ENCODE measurements around the gene CTSW.

The CTSW gene

DNA sequence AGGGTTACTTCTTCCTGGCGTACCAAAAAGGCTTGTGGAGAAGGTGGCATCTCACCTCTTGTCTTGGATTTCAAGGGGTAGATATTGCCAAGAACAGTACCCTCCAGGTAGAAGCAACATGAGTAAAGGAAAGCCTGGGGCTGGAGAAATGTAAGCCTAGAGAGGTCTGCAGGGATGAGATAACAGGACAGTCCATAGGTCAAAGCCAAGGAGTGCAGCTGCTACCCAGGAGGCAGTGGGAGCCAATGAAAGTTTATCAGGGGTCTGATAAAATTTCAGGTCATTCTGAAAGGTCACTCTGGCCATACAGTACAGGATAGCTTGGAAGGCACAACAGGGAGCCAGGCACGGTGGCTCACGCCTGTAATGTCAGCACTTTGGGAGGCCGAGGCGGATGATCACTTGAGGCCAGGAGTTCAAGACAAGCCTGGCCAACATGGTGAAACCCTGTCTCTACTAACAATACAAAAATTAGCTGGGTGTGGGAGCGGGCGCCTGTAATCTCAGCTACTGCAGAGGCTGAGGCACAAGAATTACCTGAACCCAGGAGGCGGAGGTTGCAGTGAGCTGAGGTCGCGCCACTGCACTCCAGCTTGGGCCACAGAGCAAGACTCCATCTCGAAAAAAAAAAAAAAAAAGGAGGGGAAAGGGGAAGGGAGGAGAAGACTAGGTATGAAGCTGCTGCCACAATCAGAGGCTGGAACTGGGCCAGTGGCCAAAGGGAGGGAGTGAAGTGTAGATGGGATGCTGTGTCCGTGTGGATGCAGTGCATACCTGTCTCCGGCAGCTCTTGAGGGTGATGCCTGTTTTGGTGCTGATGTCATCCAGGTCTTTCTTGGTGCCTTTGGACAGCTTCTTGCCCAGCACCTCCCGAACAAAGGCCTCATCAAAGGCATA lies 7.4 kb downstream of the CTSW start:
- no peak for DNase-seq

DNA sequence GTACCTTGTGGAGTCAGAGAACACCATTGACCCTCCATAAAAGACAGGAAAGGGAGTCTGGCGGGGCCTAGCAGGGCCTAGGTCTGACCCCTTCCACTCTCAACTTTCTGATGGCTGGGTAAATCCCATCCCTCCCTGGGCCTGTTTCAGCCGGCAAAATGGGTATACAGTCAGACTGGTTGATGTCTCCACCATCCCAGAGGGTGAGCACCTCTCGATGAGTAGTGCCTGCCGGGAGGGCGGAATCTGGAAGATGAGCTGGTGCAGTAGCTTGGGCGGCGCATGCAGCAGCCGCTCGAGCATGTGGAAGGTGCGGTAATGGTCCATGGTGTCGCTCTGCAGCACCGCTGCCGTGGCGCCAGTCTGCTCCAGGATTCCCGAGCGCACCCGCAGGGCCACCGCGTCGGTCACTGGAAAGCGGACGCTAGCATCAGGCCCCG lies 8.1 kb downstream of the CTSW start:
- no peak for DNase-seq

DNA sequence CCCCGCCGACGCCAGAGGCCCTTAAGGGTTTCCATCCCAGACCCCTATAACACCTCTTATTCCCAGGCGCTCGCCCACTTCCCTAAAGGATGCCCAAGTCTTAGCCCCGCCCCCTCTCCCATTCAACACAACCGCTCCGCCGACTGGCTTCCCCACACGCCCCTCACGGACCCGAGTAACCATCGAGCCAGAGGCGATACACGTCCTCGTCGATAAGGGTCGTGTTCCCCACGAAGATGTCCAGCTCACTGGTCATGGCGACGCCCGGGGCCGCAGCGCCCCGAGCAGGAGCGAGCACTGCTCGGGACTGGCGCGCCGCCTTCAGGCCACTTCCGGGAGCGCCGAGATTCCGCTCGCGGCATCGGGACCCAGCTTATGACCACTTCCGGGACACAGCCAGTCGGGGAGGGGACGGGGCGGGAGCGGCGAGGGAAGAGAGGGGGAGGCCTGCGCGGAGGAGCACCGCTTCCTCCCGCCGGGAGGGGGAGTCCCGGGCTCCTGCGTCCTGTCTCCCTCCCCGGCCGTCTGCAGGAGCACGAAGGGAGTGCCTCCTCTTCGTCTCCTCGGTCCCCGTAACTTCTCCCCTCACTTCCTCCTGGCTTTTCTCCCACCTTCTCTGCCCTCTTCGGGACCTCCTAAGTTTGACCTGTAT lies 8.7 kb downstream of the CTSW start, which contains the start of gene FIBP:
TSS of gene FIBP (minus strand) at position 309 of the 652 bp plus-strand sequence. CDS start at position 256, 53 bp downstream.
- peak; percentile 95 for DNase-seq

DNA sequence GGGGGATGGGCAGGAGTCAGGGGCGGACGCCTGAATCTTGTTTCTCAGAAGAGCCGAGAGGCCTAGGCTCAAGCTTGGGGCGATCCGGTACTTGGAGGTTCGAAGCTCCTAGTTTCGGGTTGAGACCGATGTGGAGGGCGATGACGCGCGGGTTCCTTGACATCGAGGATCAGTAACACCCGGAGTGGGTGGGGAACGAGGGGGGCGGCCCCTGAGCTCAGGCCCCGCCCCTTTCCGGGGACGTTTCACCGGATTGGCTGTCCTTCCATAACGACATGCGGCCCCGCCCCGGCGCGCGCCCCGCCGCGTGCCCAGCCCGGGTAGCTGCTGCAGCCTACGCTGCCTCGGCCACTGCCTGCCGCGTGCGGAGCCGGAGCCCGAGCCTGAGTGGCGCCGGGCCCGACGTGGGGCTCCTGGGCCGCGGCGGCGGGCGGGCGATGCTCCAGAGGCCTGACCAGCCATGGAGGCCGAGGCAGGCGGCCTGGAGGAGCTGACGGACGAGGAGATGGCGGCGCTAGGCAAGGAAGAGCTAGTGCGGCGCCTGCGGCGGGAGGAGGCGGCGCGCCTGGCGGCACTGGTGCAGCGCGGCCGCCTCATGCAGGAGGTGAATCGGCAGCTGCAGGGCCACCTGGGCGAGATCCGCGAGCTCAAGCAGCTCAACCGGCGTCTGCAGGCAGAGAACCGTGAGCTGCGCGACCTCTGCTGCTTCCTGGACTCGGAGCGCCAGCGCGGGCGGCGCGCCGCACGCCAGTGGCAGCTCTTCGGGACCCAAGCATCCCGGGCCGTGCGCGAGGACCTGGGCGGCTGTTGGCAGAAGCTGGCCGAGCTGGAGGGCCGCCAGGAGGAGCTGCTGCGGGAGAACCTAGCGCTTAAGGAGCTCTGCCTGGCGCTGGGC lies 10.9 kb downstream of the CTSW start, which contains the start of gene CCDC85B:
TSS of gene CCDC85B (plus strand) at position 350 of the 895 bp plus-strand sequence. CDS start at position 461, 111 bp downstream.
- peak; percentile 98 for DNase-seq

DNA sequence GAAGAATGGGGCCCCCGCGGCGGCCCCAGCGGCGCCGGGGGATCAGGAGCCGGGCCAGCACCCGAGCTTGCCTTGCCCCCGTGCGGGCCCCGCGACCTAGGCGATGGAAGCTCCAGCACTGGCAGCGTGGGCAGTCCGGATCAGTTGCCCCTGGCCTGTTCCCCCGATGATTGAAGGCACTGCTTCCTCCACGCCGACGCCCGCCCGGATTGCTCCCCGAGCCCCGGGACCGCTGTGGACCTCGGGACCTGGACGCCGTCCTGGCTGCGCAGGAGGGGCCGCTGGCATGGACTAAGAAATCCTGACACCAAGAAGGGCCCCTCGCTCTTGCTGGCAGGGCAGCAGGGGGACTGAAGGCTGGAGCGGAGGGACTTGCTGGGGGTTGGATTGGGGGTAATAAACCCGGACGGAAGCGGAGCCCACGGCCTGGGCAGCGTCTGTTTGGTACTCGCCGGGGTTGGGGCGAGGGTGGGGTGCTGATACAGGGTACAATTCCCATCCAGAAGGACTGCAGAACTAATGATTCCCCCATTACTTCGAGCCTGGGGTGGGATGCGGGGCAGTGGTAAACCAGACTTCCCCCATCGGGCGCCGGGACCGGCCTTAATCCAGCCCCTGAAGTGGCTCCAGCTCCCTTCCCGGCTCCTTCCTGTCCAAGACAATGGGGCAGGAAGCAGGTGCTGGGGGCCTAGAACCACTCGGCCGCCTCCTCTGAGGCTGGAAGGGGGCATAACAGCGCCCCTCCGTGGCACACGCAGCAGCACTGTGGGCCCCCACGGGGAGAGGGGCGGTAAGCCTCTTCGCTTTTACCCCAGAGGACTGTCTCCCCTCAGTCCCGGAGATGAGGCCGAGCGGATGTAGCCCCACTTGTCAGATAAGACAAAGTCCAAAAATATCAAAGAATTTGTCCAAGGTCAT lies 11.8 kb downstream of the CTSW start:
- DNase-seq: no peak

DNA sequence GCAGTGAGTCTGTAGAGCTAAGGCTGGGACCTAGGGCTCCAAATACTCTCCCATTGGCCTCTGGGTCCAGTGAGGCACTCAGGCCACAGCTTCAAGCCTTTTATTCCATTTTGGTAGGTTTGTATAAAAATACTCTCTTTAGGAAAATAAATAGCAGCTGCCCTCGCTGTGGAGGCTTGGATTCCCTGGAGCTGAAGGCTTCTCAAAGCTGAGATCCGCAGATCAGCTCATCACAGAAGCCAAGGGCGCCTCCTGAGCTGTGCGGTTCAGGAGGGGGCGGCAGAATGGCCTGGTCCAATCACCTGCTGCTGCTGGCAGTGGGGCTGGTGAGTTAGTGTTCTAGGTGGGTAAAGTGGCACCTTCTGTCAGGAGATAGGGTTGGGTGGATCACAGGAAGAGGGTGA lies 12.5 kb downstream of the CTSW start:
- DNase-seq: peak; percentile 34

DNA sequence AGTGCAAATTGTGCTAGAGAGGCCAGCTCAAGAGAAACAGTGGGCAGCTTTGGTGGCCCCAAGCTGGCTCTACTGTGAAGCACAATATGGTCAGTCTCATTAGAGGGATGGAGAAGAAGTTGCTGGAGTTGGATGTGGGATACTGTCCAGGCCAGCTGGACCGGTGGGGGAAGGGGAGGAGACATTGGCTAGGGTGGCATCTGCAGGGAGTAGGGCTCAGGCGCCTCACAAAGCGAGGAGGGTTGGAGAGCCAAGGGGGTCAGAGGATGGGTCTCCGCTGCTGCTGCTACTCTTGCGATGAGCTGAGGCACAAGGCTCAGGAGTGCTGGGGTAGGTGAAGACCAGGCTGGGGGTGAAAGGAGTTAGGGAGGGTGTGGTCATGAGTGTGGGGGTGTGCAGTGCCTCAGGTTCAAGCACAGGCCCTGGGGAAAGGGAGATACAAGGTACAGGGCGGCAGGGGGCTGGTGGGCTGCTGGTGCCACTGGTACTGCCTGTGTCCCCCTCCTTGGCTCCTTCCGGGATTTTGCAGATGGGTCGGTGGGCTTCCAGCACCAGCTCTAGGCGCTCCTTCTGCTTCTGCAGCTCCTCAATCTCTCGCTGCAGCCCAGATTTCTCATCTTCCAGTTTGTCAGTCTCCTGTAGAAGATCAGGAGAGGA lies 13.2 kb downstream of the CTSW start:
- DNase-seq: no peak

DNA sequence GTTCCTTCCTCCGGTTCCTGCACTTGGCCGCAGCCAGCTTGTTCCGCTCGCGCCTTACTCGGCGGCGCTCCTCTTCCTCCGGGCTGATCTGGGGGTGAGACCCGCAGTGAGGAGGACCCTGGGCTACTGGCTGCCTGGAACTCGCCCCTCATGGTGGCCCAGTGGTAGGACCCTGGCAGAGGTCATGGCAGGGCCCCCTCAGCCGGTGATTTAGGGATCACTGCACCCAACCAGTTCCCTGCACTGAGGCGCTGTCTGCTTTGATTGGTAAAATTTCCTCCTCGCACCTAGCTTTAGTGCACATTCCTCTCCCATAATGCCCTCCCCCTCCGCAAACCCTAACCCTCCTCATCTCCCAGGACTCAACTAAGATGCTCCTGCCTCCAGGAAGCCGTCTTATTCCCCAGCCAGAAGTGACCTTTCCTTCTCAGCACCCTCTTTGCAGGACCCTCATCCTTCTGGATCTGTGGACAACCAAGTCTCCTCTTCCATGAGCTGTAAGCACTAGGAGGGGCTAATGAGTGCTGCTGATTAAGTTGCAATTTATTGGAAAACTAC lies 14.5 kb downstream of the CTSW start:
- no peak for DNase-seq

DNA sequence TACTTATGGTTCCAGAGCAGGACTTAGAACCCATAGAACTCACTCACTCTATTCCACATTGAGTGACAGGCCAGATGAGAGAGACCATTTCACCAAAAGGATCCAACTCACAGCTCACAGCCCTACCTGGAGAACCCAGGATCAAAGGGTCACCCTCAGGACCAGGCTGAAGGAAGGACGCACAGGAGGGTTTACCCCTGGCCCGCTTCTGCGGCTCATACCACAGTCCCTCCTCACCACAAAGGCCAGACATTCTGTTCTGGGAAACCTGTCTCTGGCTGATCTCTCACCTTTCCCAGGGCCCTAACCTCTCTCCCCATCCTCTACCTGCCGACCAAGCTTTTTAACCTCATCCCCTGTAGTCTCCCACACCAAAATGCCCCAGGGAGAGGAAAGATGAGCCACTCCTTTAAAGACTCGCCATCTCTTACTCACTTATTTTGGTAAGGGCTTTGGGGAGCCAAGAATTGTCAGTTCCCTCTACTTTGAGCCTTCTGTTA lies 15.9 kb downstream of the CTSW start:
- DNase-seq: no peak

DNA sequence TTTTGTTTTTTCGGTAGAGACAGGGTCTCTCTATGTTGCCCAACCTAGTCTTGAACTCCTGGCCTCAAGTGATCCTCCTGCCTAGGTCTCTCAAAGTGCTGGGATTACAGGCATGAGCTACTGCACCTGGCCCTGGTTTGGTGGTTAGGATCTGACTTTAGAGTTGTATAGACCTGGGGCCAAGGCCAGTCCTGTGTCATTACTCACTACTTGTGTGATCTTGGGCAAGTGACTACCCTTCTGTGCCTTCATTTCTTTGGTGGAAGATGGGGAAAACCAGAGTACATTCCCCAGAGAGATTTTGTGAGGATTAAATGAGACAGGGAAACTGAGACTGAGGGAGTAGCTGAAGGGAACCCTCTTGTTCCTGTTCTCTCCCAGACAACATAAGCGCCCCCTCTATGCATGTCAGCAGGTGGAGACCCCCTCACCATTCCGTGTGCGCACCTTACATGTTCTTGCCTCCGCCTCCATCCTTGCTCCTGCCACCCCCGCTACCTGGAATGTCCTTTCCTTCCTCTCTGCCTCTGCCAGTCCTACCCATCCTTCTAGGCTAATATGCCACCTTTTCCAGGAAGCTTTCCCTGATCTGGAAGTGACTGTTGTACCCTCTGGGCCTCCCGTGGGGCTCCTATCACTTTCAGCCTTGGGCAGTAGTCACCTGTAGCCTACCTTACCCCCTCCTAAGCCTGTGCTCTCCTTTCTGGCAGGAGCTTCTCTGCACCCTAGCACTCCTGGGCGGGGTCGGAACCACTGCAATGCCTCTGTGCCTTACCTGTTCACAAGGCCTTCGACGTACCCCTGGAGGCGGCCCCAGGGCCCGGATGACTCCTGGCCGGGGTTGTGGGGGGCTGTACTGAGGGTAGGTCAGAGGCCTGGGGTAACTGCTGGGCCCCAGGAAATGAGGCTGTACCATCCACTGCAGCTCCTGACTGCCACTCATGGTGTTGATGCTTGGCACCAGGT lies 16.7 kb downstream of the CTSW start:
- DNase-seq: no peak

DNA sequence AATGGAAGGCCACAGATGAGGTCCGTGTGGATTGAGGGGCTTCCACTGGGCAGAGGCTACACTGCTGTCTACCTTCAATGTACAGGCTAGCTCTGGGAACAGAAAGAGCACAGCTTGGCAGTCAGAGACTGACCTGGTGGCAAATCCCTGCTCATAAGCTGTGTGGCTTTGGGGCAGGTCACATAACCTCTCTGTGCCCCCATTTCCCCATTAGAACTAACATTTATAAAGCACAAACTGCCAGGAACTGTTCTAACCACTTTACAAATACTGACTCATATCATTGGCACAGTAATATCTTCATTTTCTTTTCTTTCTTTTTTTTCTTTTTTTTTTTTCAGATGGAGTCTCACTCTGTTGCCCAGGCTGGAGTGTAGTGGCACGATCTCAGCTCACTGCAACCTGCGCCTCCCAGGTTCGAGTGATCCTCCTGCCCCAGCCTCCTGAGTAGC lies 17.4 kb downstream of the CTSW start:
- DNase-seq: no peak

DNA sequence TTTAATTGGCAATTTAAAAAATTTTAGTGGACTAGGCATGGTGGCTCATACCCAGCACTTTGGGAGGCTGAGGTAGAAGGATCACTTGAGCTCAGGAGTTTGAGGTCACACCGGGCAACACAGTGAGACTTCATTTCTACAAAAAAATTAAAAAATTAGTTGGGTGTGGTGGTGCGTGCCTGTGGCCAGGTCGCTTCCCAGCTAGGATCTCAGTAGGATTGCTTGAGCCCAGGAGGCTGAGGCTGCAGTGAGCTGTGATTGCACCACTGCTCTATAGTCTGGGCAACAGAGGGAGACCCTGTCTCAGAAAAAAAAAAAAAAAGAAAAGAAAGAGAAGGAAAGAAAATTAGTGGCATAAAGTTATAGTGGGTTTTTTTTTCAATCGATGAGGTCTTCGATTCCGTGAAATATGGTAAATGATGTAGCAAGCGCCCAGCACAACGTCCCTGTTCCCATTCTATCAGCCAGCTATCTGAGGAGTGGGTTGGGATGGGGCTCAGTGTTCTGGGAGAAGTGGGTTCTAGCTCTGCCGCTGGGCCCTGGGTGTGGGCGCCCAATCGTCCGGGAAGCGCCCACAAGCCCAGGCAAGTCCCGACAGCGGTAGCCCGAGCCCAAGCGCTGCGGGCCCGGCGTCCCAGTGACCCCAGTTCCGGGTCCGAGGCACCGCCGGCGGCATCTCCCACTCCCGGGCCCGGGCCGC lies 19.2 kb downstream of the CTSW start:
- no peak for DNase-seq

DNA sequence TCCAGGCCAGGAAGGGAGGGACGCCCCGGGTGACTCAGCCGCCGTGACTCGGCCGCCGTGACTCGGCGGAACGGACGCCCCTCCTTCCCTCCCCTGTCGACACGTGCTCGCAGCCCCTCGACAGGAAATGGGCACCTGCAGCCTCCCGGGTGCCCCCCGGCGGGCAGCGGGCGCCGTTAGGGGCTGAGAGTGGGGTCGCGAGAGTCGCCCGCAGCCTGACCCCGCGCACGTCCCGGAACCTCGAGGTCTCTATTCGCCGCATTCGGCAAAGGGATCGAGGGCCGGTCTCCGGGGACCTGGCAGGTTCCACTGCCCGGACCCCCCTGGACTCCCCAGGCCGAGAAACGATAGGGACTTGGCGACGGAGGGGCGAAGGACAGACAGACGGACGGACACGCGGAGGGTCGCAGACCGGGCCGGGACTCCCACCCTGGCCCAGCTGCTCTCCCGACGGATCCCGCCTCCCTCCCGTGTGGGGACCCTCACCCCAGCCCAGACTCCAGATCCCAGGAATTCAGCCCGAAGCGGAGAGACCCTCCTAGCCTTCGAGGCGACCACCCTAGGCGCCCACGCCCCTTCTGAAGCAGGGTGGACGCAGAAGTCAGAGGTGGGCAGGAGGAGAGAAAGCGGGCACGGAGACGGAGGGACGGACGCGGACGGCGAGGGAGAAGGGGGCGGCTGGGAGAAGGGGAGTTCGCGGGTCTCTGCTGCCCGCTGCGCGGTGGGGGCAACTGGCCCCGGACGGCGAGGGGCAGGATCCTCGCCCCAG lies 19.9 kb downstream of the CTSW start:
- DNase-seq: peak; percentile 48

DNA sequence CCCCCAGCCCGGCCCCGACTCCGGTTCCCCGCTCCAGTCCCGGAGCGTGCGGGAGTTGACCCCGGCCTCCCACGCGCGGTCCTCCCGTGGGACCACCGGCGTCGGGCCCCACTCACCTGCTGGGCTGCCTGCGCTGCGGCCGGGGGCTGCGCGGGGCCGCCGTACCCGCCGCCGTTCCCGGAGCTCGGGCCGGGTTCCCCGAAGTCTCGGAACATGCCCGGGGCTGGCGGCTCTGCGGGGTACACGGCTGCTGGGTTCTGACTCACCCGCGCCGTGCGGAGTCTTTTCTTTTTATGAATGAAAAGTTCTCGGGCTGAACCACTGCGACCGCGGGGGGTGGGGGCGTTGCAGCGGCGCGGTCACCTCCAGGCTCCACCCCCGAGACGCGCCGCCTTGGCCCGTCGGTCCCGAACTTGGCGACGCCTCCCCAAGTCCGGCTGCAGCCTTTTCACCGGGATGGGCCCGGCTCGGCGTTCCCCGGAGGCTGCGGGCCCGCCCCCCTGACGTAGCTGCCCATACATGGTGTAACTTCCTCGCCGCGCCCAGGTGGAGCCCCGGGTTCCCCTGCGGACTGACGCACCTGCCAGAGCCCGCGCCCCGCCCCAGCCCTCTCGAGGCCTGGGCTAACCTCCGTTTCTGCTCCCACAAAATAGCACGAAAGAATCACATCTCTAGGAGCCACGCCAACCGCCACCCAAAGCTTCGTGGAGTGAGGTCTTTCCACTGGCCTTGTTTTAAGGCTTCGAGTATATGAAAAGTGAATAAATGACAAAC lies 20.7 kb downstream of the CTSW start, which contains the start of gene FOSL1:
TSS of gene FOSL1 (minus strand) at position 264 of the 774 bp plus-strand sequence. CDS start at position 215, 49 bp downstream.
- peak; percentile 95 for DNase-seq

DNA sequence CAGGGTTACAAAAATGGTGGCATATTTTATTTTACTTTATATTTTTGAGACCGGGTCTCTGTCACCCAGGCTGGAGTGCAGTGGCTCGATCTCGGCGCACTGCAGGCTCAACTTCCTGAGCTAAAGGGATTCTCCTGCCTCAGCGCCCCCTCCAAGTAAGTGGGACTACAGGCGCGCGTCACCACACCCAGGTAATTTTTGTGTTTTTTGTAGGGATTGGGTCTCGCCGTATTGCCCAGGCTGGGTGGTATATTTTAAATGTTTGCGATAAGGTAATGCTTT lies 21.2 kb downstream of the CTSW start:
- no peak for DNase-seq

DNA sequence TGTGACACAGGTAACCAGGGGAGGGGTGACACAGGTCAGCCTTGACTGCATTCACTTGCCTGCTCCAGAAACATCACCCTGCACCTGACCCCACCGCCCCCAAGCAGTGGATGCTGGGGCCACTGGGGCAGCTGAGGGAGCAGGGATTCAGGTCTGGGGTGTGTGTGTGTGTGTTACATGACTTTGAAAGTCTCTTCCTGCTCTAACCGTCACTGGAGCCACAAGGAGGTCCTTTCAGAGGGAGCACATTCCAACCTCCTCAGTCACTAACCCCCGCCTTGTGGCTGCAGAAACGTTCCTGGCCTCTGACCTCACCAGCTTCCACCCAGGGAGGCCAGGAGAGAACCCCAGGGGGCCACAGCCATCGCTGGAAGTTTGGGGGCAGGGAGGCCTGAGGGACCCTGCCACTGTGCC lies 23.4 kb downstream of the CTSW start:
- DNase-seq: no peak

DNA sequence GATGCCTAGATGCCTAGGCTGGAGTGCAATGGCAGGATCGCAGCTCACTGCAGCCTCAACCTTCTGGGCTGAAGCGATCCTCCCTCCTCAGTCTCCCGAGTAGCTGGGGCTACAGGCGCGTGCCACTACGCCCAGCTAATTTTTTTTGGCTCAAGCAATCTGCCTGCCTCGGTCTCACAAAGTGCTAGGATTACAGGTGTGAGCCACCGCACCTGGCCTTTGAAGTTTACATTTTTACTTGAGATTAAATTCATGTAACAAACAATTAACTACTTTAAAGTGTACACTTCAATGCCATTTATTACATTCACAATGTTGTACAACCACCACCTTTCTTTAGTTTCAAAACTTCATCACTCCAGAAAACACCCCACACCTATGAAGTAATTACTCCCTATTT lies 24.1 kb downstream of the CTSW start:
- no peak for DNase-seq

Measured in activated CD4-positive, alpha-beta T cell treated with anti-CD3 and anti-CD28 coated beads, Interleukin-2, amount 50 U/mL, for 1 hour (primary cell).